Testis (tissue), 3 donors: ENCODE results near the gene GREB1L. TPM values are rescaled to one million over a fixed set of nuclear protein-coding genes. Genes with fewer than 3 reads are reported as not detected.

Source experiments
- DNase-seq: peaks from one replicate; pipeline ENCODE4 v3.0.0-alpha.2; 2019
- H3K27ac ChIP-seq, 2 donors: fragments of 200-600 bp; sonication (generic); one replicate each; pipeline ENCODE4 v1.5.1; 2019
- H3K27me3 ChIP-seq: fragments of 200-600 bp; sonication (generic); one replicate; pipeline ENCODE4 v1.5.1; 2019
- H3K36me3 ChIP-seq: fragments of 200-600 bp; sonication (generic); one replicate; pipeline ENCODE4 v1.5.1; 2017; ENCODE audit warnings: low read depth; ENCODE audit errors: missing control alignments
- H3K4me1 ChIP-seq: fragments of 200-600 bp; sonication (generic); one replicate; pipeline ENCODE4 v1.5.1; 2019
- H3K4me3 ChIP-seq, 2 donors: fragments of 200-600 bp; sonication (generic); one replicate each; pipeline ENCODE4 v1.5.1; 2017 to 2019
- H3K9me3 ChIP-seq: fragments of 200-600 bp; sonication (generic); one replicate; pipeline ENCODE4 v1.5.1; 2017
- POLR2A ChIP-seq: fragments of 450-650 bp; IDR thresholded peaks from one replicate; pipeline ENCODE4 v1.6.1; 2017; ENCODE audit warnings: antibody characterized with exemption, mild to moderate bottlenecking, moderate library complexity
- WGBS, 2 donors: methylation state at CpG; one replicate each; pipeline ENCODE4 v1.1.5; 2018; 5-methylcytosine and 5-hydroxymethylcytosine counted together
- intact Hi-C: fragments of 100-400 bp; cut with DNase I; formaldehyde crosslinking; loops from one replicate; pipeline ENCODE4 v1.15.1; 2023; ENCODE audit warnings: low total_unique reads
- polyA plus RNA-seq: library from polyadenylated mRNA; stranded (reverse); fragments of 350-450 nt; fragmentation: Illumina TruSeq; extraction: RNeasy Lipid Tissue Mini Kit (QIAGEN cat#74804); gene quantifications from one replicate; pipeline ENCODE4 v1.2.3, GENCODE V29; 2014; ENCODE audit warnings: low read depth, low replicate concordance; ENCODE audit not compliant: insufficient read depth
- total RNA-seq, 2 donors: library from RNA; depleted of rRNA; stranded (reverse); fragments of >200 nt; gene quantifications; one replicate each; pipeline ENCODE4 v1.2.3, GENCODE V29; 2016
- TF ChIP-seq, protein P1 (sequence below), 3 experiments: fragments of 450-650 bp in 2 of 3; fragments of 200-600 bp in 1 of 3; sonication (generic) in 1 of 3; IDR thresholded peaks; one replicate each; pipeline ENCODE4 v1.5.1; 2016 to 2019; ENCODE audit warnings: antibody characterized with exemption in 3 of 3, mild to moderate bottlenecking in 2 of 3, moderate library complexity in 1 of 3

The GREB1L gene
- total and polyA plus RNA-seq, 3 donors from 2014 or later = 11.9 to 40.6 (median 38.4) TPM

GRCh38 chr18:21327101-21327500 lies 85.1 kb downstream of the GREB1L start:
- WGBS, 2 donors = 80 to 84% methylated on average over 3 of the region's 3 CpGs
- Histone ChIP-seq H3K27me3 (no peaks in the 10 kb centered on the region), H3K9me3 (no peaks in the 10 kb centered on the region), H3K27ac (peak overlapping the region in 1 of 2 donors; percentile 62), H3K4me1 (peaks cover 21% of the 10 kb centered on the region), H3K4me3 (no peak overlapping the region), H3K36me3 (no peaks in the 10 kb centered on the region)
- intact Hi-C loops = no loop called here
- TF ChIP-seq, protein P1, sequence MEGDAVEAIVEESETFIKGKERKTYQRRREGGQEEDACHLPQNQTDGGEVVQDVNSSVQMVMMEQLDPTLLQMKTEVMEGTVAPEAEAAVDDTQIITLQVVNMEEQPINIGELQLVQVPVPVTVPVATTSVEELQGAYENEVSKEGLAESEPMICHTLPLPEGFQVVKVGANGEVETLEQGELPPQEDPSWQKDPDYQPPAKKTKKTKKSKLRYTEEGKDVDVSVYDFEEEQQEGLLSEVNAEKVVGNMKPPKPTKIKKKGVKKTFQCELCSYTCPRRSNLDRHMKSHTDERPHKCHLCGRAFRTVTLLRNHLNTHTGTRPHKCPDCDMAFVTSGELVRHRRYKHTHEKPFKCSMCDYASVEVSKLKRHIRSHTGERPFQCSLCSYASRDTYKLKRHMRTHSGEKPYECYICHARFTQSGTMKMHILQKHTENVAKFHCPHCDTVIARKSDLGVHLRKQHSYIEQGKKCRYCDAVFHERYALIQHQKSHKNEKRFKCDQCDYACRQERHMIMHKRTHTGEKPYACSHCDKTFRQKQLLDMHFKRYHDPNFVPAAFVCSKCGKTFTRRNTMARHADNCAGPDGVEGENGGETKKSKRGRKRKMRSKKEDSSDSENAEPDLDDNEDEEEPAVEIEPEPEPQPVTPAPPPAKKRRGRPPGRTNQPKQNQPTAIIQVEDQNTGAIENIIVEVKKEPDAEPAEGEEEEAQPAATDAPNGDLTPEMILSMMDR (IDR thresholded peaks at IDR 0.05) = no peak
- TF ChIP-seq POLR2A = no peak
- DNase-seq = no peak

- H3K27ac ChIP-seq = peak overlapping the region; percentile 60 to 72
- H3K4me1 ChIP-seq = peaks cover 17% of the 10 kb centered on the region
- 22 to 26% methylated on average over 6 of the region's 6 CpGs for WGBS, 2 donors
- TF ChIP-seq POLR2A = no peak
- TF ChIP-seq, protein P1 (IDR thresholded peaks at IDR 0.05) = no peak
- intact Hi-C loops = no loop called here
- no peaks in the 10 kb centered on the region for H3K27me3 ChIP-seq
- H3K4me3 ChIP-seq = no peak overlapping the region
- peak; percentile 59 for DNase-seq
- H3K36me3 ChIP-seq = no peaks in the 10 kb centered on the region
- H3K9me3 ChIP-seq = no peaks in the 10 kb centered on the region
Measured at GRCh38 chr18:21330122-21330701, 88.2 kb downstream of the GREB1L start.

GRCh38 chr18:21331065-21331464 lies 89.0 kb downstream of the GREB1L start:
- H3K9me3 ChIP-seq = no peaks in the 10 kb centered on the region
- H3K27ac ChIP-seq = peak overlapping the region in 1 of 2 donors; percentile 72
- no peaks in the 10 kb centered on the region for H3K36me3 ChIP-seq
- H3K27me3 ChIP-seq = no peaks in the 10 kb centered on the region
- H3K4me1 ChIP-seq = peaks cover 19% of the 10 kb centered on the region
- intact Hi-C loops = no loop called here
- TF ChIP-seq POLR2A = no peak
- TF ChIP-seq, protein P1 (IDR thresholded peaks at IDR 0.05) = no peak
- H3K4me3 ChIP-seq = no peak overlapping the region
- 54 to 70% methylated on average over 2 of the region's 2 CpGs for WGBS, 2 donors
- no peak for DNase-seq

- TF ChIP-seq POLR2A = no peak
- TF ChIP-seq, protein P1 (IDR thresholded peaks at IDR 0.05) = no peak
- WGBS, 2 donors = 67 to 72% methylated on average over 5 of the region's 5 CpGs
- no peaks in the 10 kb centered on the region for H3K36me3 ChIP-seq
- no peak overlapping the region for H3K4me3 ChIP-seq
- H3K27me3 ChIP-seq = no peaks in the 10 kb centered on the region
- no peak overlapping the region for H3K27ac ChIP-seq
- H3K4me1 ChIP-seq = peaks cover 8% of the 10 kb centered on the region
- no peaks in the 10 kb centered on the region for H3K9me3 ChIP-seq
- DNase-seq = no peak
- intact Hi-C loops = no loop called here
Measured at GRCh38 chr18:21335927-21336488, 94.0 kb downstream of the GREB1L start.

- intact Hi-C loops = no loop called here
Measured at GRCh38 chr18:21336846-21337245, 94.8 kb downstream of the GREB1L start.

More at GRCh38 chr18:21336846-21337245, 94.8 kb downstream of the GREB1L start:
- H3K27ac ChIP-seq = no peak overlapping the region
- H3K27me3 ChIP-seq = no peaks in the 10 kb centered on the region
- WGBS, 2 donors = 80 to 89% methylated on average over 2 of the region's 2 CpGs
- DNase-seq = no peak
- H3K4me1 ChIP-seq = peaks cover 6% of the 10 kb centered on the region
- H3K4me3 ChIP-seq = no peak overlapping the region
- H3K9me3 ChIP-seq = no peaks in the 10 kb centered on the region
- TF ChIP-seq, protein P1 (IDR thresholded peaks at IDR 0.05) = no peak
- TF ChIP-seq POLR2A = no peak
- H3K36me3 ChIP-seq = no peaks in the 10 kb centered on the region
